ENCODE measurements around the gene CCRL2. TPM values are rescaled to one million over a fixed set of nuclear protein-coding genes. Genes with fewer than 3 reads are reported as not detected.
A peak's percentile ranks its signal among the peaks of the same experiment; 100 is the strongest.

CCRL2 gene
- total RNA-seq, 1 experiment from 2014 or later: not detected

DNA sequence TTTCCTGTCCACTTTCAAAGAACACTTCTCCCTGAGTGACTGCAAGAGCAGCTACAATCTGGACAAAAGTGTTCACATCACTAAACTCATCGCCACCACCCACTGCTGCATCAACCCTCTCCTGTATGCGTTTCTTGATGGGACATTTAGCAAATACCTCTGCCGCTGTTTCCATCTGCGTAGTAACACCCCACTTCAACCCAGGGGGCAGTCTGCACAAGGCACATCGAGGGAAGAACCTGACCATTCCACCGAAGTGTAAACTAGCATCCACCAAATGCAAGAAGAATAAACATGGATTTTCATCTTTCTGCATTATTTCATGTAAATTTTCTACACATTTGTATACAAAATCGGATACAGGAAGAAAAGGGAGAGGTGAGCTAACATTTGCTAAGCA is 1.8 kb downstream of the CCRL2 start:
- Histone ChIP-seq H3K23me2 (ENCODE audit: insufficient read length, low read depth, low read length, poor library complexity, severe bottlenecking) (no peaks in the 10 kb centered on the region), H3K56ac (ENCODE audit: insufficient read length, low read depth, low read length) (no peak overlapping the region), H3T11ph (ENCODE audit: low read length) (no peak overlapping the region), H3K27ac (ENCODE audit: insufficient read length, low read depth, low read length) (no peak overlapping the region), H3K79me2 (ENCODE audit: insufficient read depth, low read length) (no peaks in the 10 kb centered on the region), H2BK12ac (ENCODE audit: insufficient read length, low read depth, low read length) (no peak overlapping the region), H3K9ac (ENCODE audit: extremely low read depth, insufficient read length, low read length) (no peak overlapping the region), H3K18ac (ENCODE audit: insufficient read length, low read depth, low read length) (no peak overlapping the region), H3K4me1 (ENCODE audit: insufficient read depth, low read length) (no peaks in the 10 kb centered on the region), H4K5ac (ENCODE audit: insufficient read length, low read depth, low read length) (no peak overlapping the region), H2AK5ac (ENCODE audit: insufficient read length, low read length) (no peak overlapping the region), H3K23ac (ENCODE audit: insufficient read length, low read depth, low read length) (no peak overlapping the region), H2BK15ac (ENCODE audit: low read depth, low read length) (no peak overlapping the region), H3K9me3 (ENCODE audit: control insufficient read depth, low read depth, low read length) (no peaks in the 10 kb centered on the region), H4K91ac (ENCODE audit: insufficient read length, low read depth, low read length) (no peak overlapping the region), H3K4ac (ENCODE audit: low read depth, low read length) (no peak overlapping the region), H3K79me1 (ENCODE audit: insufficient read depth, low read depth, low read length, poor library complexity, severe bottlenecking) (no peaks in the 10 kb centered on the region), H4K8ac (replicated peaks; ENCODE audit: insufficient read length, low read depth, low read length) (no peak overlapping the region), H2BK120ac (ENCODE audit: low read depth, low read length, poor library complexity, severe bottlenecking) (no peak overlapping the region), H2AFZ (ENCODE audit: low read length) (no peak overlapping the region), H2BK20ac (ENCODE audit: low read depth, low read length, poor library complexity, severe bottlenecking) (no peak overlapping the region), H2BK5ac (ENCODE audit: insufficient read length, low read length) (no peak overlapping the region), H3K27me3 (ENCODE audit: insufficient read depth, low read length) (no peaks in the 10 kb centered on the region), H3K14ac (ENCODE audit: insufficient read depth, low read length) (no peak overlapping the region), H3K4me2 (ENCODE audit: insufficient read depth, insufficient read length, low read length) (no peak overlapping the region), H4K20me1 (ENCODE audit: control insufficient read depth, insufficient read depth, insufficient read length) (no peaks in the 10 kb centered on the region)
- WGBS (ENCODE audit: extremely low coverage, insufficient read length, low lambda C conversion rate): no CpG with 5 or more reads among the region's 7 CpGs
- DNase-seq: no peak
- peak; percentile 37; the same call in 2 of the 3 replicates for TF ChIP-seq CTCF (conservative IDR thresholded peaks at IDR 0.05)
- H3K27ac Mint-ChIP-seq: no peak overlapping the region
- H3K4me3 Mint-ChIP-seq: no peak overlapping the region
- no peaks in the 10 kb centered on the region; a peak in 1 of 5 replicates for H3K9me3 Mint-ChIP-seq
- peaks cover 2 to 5% of the 10 kb centered on the region in 2 experiments; a peak in 2 of 4 replicates for H3K4me1 Mint-ChIP-seq
- H3K36me3 Mint-ChIP-seq (ENCODE audit: insufficient read depth in 1 of 3, low read depth in 3 of 3): no peaks in the 10 kb centered on the region
- H3K27me3 Mint-ChIP-seq (ENCODE audit: low read depth): peaks cover under 1% of the 10 kb centered on the region; the same call in 1 of the 2 replicates

Measured in H9 (cell line).